Neuronal stem cell (in vitro differentiated cells): ENCODE data around the gene TREH.

ENCODE experiments used
- DNase-seq: peaks from one replicate; pipeline ENCODE4 v3.0.0-alpha.2; 2013; ENCODE audit warnings: low spot score
- H2AFZ ChIP-seq: one replicate; pipeline ENCODE4 v1.6.1; 2013; ENCODE audit warnings: mild to moderate bottlenecking, low read length, inconsistent platforms
- H2AK5ac ChIP-seq: 2 replicates; pipeline ENCODE4 v1.6.1; 2013; ENCODE audit warnings: low read depth, mild to moderate bottlenecking, inconsistent platforms, low read length, moderate library complexity, mixed read lengths
- H2BK120ac ChIP-seq: 2 replicates; pipeline ENCODE4 v1.6.1; 2013; ENCODE audit warnings: low read depth, mild to moderate bottlenecking, inconsistent platforms, low read length, moderate library complexity, mixed read lengths
- H2BK12ac ChIP-seq: one replicate; pipeline ENCODE4 v1.6.1; 2013; ENCODE audit warnings: low read length, inconsistent platforms
- H2BK15ac ChIP-seq: 2 replicates; pipeline ENCODE4 v1.6.1; 2013; ENCODE audit warnings: mild to moderate bottlenecking, low read length, inconsistent platforms, mixed read lengths
- H2BK5ac ChIP-seq: one replicate; pipeline ENCODE4 v1.6.1; 2013; ENCODE audit warnings: inconsistent platforms, mild to moderate bottlenecking, low read length, moderate library complexity
- H3K14ac ChIP-seq: one replicate; pipeline ENCODE4 v1.6.1; 2013; ENCODE audit warnings: low read length, inconsistent platforms
- H3K18ac ChIP-seq: 2 replicates; pipeline ENCODE4 v1.6.1; 2013; ENCODE audit warnings: low read length, inconsistent platforms
- H3K23ac ChIP-seq: 2 replicates; pipeline ENCODE4 v1.6.1; 2013; ENCODE audit warnings: low read depth, mild to moderate bottlenecking, mixed read lengths, low read length, inconsistent platforms; ENCODE audit not compliant: poor library complexity
- H3K27ac ChIP-seq: replicated peaks from 3 replicates; pipeline ENCODE4 v1.5.1; 2013; ENCODE audit warnings: low read length, inconsistent platforms
- H3K27me3 ChIP-seq, 3 experiments: 2 replicates each; pipeline ENCODE4 v1.6.1; 2013; ENCODE audit warnings: low read length in 3 of 3, mild to moderate bottlenecking in 2 of 3, inconsistent platforms in 1 of 3, low read depth in 1 of 3, mixed read lengths in 1 of 3, moderate library complexity in 1 of 3; ENCODE audit not compliant: control insufficient read depth in 3 of 3, insufficient read depth in 3 of 3
- H3K36me3 ChIP-seq, 2 donors: replicated peaks in 1 of 2; 2 replicates each; pipeline ENCODE4 v1.6.1; 2013; ENCODE audit warnings: low read length in 2 of 2; ENCODE audit not compliant: control insufficient read depth in 2 of 2, insufficient read depth in 2 of 2
- H3K4ac ChIP-seq: 2 replicates; pipeline ENCODE4 v1.6.1; 2013; ENCODE audit warnings: inconsistent platforms, mild to moderate bottlenecking, low read length, moderate library complexity
- H3K4me1 ChIP-seq, 2 donors: 1 replicate in 1 of 2; 2 replicates in 1 of 2; pipeline ENCODE4 v1.6.1; 2013; ENCODE audit warnings: low read length in 2 of 2, low read depth in 1 of 2; ENCODE audit not compliant: control insufficient read depth in 2 of 2, insufficient read depth in 1 of 2
- H3K4me2 ChIP-seq: one replicate; pipeline ENCODE4 v1.6.1; 2013; ENCODE audit warnings: mild to moderate bottlenecking, low read length, inconsistent platforms; ENCODE audit not compliant: insufficient read depth, poor library complexity, severe bottlenecking
- H3K4me3 ChIP-seq, 2 donors: 2 replicates each; pipeline ENCODE4 v1.5.1; 2013; ENCODE audit warnings: low read length in 2 of 2, mild to moderate bottlenecking in 2 of 2, inconsistent platforms in 1 of 2, moderate library complexity in 1 of 2
- H3K79me1 ChIP-seq: one replicate; pipeline ENCODE4 v1.6.1; 2013; ENCODE audit warnings: low read depth, mild to moderate bottlenecking, inconsistent platforms, low read length, moderate library complexity
- H3K9ac ChIP-seq: one replicate; pipeline ENCODE4 v1.6.1; 2013; ENCODE audit warnings: mild to moderate bottlenecking, low read depth, low read length, inconsistent platforms; ENCODE audit not compliant: poor library complexity
- H3K9me3 ChIP-seq, 2 donors: replicated peaks in 1 of 2; 2 replicates each; pipeline versions ENCODE3 to v1.6.1; 2013; ENCODE audit warnings: low read length in 2 of 2, mild to moderate bottlenecking in 2 of 2, inconsistent platforms in 1 of 2, low read depth in 1 of 2, mixed read lengths in 1 of 2, moderate library complexity in 1 of 2; ENCODE audit not compliant: control insufficient read depth in 2 of 2, insufficient read depth in 1 of 2
- H4K8ac ChIP-seq: one replicate; pipeline ENCODE4 v1.6.1; 2013; ENCODE audit warnings: low read depth, mild to moderate bottlenecking, inconsistent platforms, low read length, moderate library complexity
- H4K91ac ChIP-seq: one replicate; pipeline ENCODE4 v1.6.1; 2013; ENCODE audit warnings: low read length, low read depth, mild to moderate bottlenecking, inconsistent platforms; ENCODE audit not compliant: poor library complexity
- WGBS, 2 donors: extraction: QIAGEN DNeasy Blood & Tissue Kit; methylation state at CpG; one replicate each; pipeline ENCODE4 v1.1.7; 2013; ENCODE audit warnings: missing lambda C conversion rate in 2 of 2, mixed read lengths in 1 of 2; ENCODE audit not compliant: insufficient read length in 2 of 2, insufficient replicate concordance in 1 of 2; ENCODE audit errors: extremely low coverage in 2 of 2; 5-methylcytosine and 5-hydroxymethylcytosine counted together

Gene TREH

DNA sequence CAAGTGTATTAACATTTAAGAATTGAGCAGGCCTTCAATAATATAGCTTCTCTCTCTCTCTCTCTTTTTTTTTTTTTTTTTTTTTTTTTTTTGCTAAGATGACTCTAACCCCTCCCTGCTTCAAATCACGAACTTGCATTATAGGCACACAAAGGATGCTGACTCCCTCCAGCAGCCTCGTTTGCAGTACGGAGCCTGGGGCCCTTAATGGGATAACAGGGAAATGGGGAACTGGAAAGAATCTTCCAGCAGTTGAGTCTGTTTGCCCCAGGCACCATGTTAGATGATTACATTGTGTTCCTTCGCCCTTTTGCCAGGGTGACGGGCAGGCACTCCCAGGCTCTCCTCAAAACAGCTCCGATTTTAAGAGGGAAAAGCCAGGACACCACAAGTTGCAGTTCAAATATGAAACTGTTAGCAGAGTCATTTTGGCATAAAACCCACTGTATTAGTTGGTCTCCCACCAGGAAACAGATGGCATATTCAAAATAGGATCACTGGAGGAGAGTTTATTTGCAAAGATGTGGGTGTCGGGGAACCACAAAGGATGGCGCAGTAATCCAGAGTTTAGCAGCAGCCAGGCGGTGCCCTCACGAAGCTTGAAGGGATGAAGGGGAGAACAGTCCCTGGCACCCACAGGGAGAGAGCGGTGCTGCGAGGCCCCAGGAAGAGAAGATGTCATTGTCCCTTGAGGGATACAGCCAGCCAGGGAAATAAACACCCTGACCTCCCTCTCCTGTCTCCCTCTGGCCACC lies 26.5 kb upstream of the TREH start:
- Histone ChIP-seq H3K9me3 (no peaks in the 10 kb centered on the region), H4K91ac (no peak overlapping the region), H3K36me3 (no peaks in the 10 kb centered on the region), H3K23ac (no peak overlapping the region), H3K18ac (peak overlapping the region; percentile 50), H3K14ac (no peak overlapping the region), H2AFZ (peak overlapping the region; percentile 86), H2BK120ac (no peak overlapping the region), H3K79me1 (no peaks in the 10 kb centered on the region), H3K4me3 (no peak overlapping the region), H3K27me3 (peaks cover 0 to 16% (median 0%) of the 10 kb centered on the region in 3 experiments), H3K4me1 (peaks cover 9 to 12% of the 10 kb centered on the region in 2 donors), H3K9ac (no peak overlapping the region), H4K8ac (no peak overlapping the region), H3K4ac (no peak overlapping the region), H3K4me2 (no peak overlapping the region), H2BK12ac (no peak overlapping the region), H2AK5ac (no peak overlapping the region), H3K27ac (no peak overlapping the region), H2BK15ac (no peak overlapping the region), H2BK5ac (no peak overlapping the region)
- WGBS, 2 donors = no CpG with 5 or more reads among the region's 12 CpGs
- no peak for DNase-seq

DNA sequence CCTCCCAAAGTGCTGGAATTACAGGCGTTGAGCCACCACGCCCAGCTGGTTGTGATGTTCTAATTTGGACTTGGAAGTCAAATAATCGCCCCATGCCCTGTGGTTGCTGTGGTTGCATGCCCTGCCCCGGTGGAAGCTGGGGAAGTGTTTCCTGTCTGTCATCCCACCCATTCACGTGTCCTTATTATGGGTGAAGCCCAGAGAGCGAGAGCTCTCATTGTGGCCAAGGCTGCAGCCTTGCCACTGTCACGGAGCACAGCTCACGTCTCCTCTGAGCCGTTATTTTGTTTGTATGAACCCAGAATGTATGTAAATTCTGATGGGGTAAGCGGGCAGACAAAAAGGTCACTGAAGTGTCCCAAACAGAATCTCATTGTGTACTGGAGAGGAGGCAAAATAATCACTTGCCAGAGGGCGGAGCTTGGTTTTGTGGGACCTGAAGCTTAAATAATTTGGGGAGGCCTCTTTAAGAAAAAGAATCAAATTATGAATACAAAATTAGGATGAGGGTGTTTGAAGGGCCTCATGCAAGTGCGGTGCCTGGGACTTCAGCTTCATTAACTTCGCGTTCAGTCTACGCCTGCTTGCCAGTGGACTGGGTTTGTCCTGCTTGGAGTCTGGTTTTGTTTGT lies 25.8 kb upstream of the TREH start:
- DNase-seq = no peak

DNA sequence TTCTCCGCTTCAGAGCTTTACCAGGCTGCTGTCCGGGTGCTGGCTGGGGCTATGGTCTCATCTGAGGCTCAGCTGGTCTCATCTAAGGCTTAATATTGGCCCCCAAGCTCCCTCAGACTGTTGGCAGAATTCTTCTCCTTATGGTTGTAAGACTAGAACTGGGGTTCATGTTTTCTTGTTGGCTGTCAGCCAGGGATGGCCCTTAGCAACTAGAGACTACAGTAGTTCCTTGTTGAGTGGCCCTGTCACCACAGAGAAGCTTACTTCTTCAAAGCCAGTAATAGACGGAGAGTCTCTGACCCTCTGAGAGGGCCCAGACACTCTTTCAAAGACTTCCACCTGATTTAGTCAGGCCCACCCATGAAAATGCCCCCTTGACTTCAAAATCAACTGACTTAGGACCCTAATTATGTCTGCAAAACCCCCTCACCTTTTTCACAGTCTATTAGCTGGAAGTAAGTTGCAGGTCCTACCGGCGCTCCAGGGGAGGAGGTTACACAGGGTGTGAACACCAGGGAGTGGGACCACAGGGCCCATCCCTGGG lies 24.2 kb upstream of the TREH start:
- H3K18ac ChIP-seq = no peak overlapping the region
- no peak overlapping the region for H2BK12ac ChIP-seq
- H2BK120ac ChIP-seq = no peak overlapping the region
- no peak overlapping the region for H3K9ac ChIP-seq
- H3K27me3 ChIP-seq = peaks cover 0 to 13% (median 0%) of the 10 kb centered on the region in 3 experiments
- no peak overlapping the region for H2AFZ ChIP-seq
- DNase-seq = no peak
- no peak overlapping the region for H3K23ac ChIP-seq
- no peak overlapping the region for H2BK15ac ChIP-seq
- no peak overlapping the region for H3K4ac ChIP-seq
- no peak overlapping the region for H3K14ac ChIP-seq
- no peak overlapping the region for H3K27ac ChIP-seq
- H3K4me2 ChIP-seq = no peak overlapping the region
- peak overlapping the region; percentile 33 for H2AK5ac ChIP-seq
- peaks cover 9 to 12% of the 10 kb centered on the region in 2 donors for H3K4me1 ChIP-seq
- no peak overlapping the region for H4K91ac ChIP-seq
- H3K4me3 ChIP-seq = no peak overlapping the region
- no CpG with 5 or more reads among the region's 5 CpGs for WGBS, 2 donors
- H3K9me3 ChIP-seq = peaks cover 0 to 3% of the 10 kb centered on the region in 2 donors
- H3K36me3 ChIP-seq = no peaks in the 10 kb centered on the region
- H4K8ac ChIP-seq = no peak overlapping the region
- no peak overlapping the region for H2BK5ac ChIP-seq
- no peaks in the 10 kb centered on the region for H3K79me1 ChIP-seq

More for the DNA sequence above, 25.8 kb upstream of the TREH start:
- Histone ChIP-seq H3K9ac (no peak overlapping the region), H3K18ac (peak overlapping the region; percentile 72), H4K8ac (no peak overlapping the region), H2BK12ac (no peak overlapping the region), H3K23ac (no peak overlapping the region), H2AK5ac (no peak overlapping the region), H3K4me3 (peak overlapping the region in 1 of 2 donors; percentile 18), H3K27ac (no peak overlapping the region), H3K4me1 (peaks cover 9 to 12% of the 10 kb centered on the region in 2 donors), H3K4ac (no peak overlapping the region), H3K4me2 (no peak overlapping the region), H2BK120ac (no peak overlapping the region), H3K79me1 (no peaks in the 10 kb centered on the region), H2AFZ (peak overlapping the region; percentile 86), H3K27me3 (peaks cover 0 to 16% (median 0%) of the 10 kb centered on the region in 3 experiments), H2BK15ac (no peak overlapping the region), H2BK5ac (no peak overlapping the region), H4K91ac (no peak overlapping the region), H3K9me3 (peaks cover 0 to 3% of the 10 kb centered on the region in 2 donors), H3K14ac (no peak overlapping the region), H3K36me3 (no peaks in the 10 kb centered on the region)
- no CpG with 5 or more reads among the region's 15 CpGs for WGBS, 2 donors
